Neuronal stem cell (in vitro differentiated cells): ENCODE data around the gene PABPN1. TPM values are rescaled to one million over a fixed set of nuclear protein-coding genes. Genes with fewer than 3 reads are reported as not detected.
A peak's percentile ranks its signal among the peaks of the same experiment; 100 is the strongest.

Experiments used
- DNase-seq: peaks from one replicate; pipeline ENCODE4 v3.0.0-alpha.2; 2013; ENCODE audit warnings: low spot score
- H2AFZ ChIP-seq: one replicate; pipeline ENCODE4 v1.6.1; 2013; ENCODE audit warnings: mild to moderate bottlenecking, low read length, inconsistent platforms
- H2AK5ac ChIP-seq: 2 replicates; pipeline ENCODE4 v1.6.1; 2013; ENCODE audit warnings: low read depth, mild to moderate bottlenecking, inconsistent platforms, low read length, moderate library complexity, mixed read lengths
- H2BK120ac ChIP-seq: 2 replicates; pipeline ENCODE4 v1.6.1; 2013; ENCODE audit warnings: low read depth, mild to moderate bottlenecking, inconsistent platforms, low read length, moderate library complexity, mixed read lengths
- H2BK12ac ChIP-seq: one replicate; pipeline ENCODE4 v1.6.1; 2013; ENCODE audit warnings: low read length, inconsistent platforms
- H2BK15ac ChIP-seq: 2 replicates; pipeline ENCODE4 v1.6.1; 2013; ENCODE audit warnings: mild to moderate bottlenecking, low read length, inconsistent platforms, mixed read lengths
- H2BK5ac ChIP-seq: one replicate; pipeline ENCODE4 v1.6.1; 2013; ENCODE audit warnings: inconsistent platforms, mild to moderate bottlenecking, low read length, moderate library complexity
- H3K14ac ChIP-seq: one replicate; pipeline ENCODE4 v1.6.1; 2013; ENCODE audit warnings: low read length, inconsistent platforms
- H3K18ac ChIP-seq: 2 replicates; pipeline ENCODE4 v1.6.1; 2013; ENCODE audit warnings: low read length, inconsistent platforms
- H3K23ac ChIP-seq: 2 replicates; pipeline ENCODE4 v1.6.1; 2013; ENCODE audit warnings: low read depth, mild to moderate bottlenecking, mixed read lengths, low read length, inconsistent platforms; ENCODE audit not compliant: poor library complexity
- H3K27ac ChIP-seq: replicated peaks from 3 replicates; pipeline ENCODE4 v1.5.1; 2013; ENCODE audit warnings: low read length, inconsistent platforms
- H3K27me3 ChIP-seq, 3 experiments: 2 replicates each; pipeline ENCODE4 v1.6.1; 2013; ENCODE audit warnings: low read length in 3 of 3, mild to moderate bottlenecking in 2 of 3, inconsistent platforms in 1 of 3, low read depth in 1 of 3, mixed read lengths in 1 of 3, moderate library complexity in 1 of 3; ENCODE audit not compliant: control insufficient read depth in 3 of 3, insufficient read depth in 3 of 3
- H3K36me3 ChIP-seq, 2 donors: replicated peaks in 1 of 2; 2 replicates each; pipeline ENCODE4 v1.6.1; 2013; ENCODE audit warnings: low read length in 2 of 2; ENCODE audit not compliant: control insufficient read depth in 2 of 2, insufficient read depth in 2 of 2
- H3K4ac ChIP-seq: 2 replicates; pipeline ENCODE4 v1.6.1; 2013; ENCODE audit warnings: inconsistent platforms, mild to moderate bottlenecking, low read length, moderate library complexity
- H3K4me1 ChIP-seq, 2 donors: 1 replicate in 1 of 2; 2 replicates in 1 of 2; pipeline ENCODE4 v1.6.1; 2013; ENCODE audit warnings: low read length in 2 of 2, low read depth in 1 of 2; ENCODE audit not compliant: control insufficient read depth in 2 of 2, insufficient read depth in 1 of 2
- H3K4me2 ChIP-seq: one replicate; pipeline ENCODE4 v1.6.1; 2013; ENCODE audit warnings: mild to moderate bottlenecking, low read length, inconsistent platforms; ENCODE audit not compliant: insufficient read depth, poor library complexity, severe bottlenecking
- H3K4me3 ChIP-seq, 2 donors: 2 replicates each; pipeline ENCODE4 v1.5.1; 2013; ENCODE audit warnings: low read length in 2 of 2, mild to moderate bottlenecking in 2 of 2, inconsistent platforms in 1 of 2, moderate library complexity in 1 of 2
- H3K79me1 ChIP-seq: one replicate; pipeline ENCODE4 v1.6.1; 2013; ENCODE audit warnings: low read depth, mild to moderate bottlenecking, inconsistent platforms, low read length, moderate library complexity
- H3K9ac ChIP-seq: one replicate; pipeline ENCODE4 v1.6.1; 2013; ENCODE audit warnings: mild to moderate bottlenecking, low read depth, low read length, inconsistent platforms; ENCODE audit not compliant: poor library complexity
- H3K9me3 ChIP-seq, 2 donors: replicated peaks in 1 of 2; 2 replicates each; pipeline versions ENCODE3 to v1.6.1; 2013; ENCODE audit warnings: low read length in 2 of 2, mild to moderate bottlenecking in 2 of 2, inconsistent platforms in 1 of 2, low read depth in 1 of 2, mixed read lengths in 1 of 2, moderate library complexity in 1 of 2; ENCODE audit not compliant: control insufficient read depth in 2 of 2, insufficient read depth in 1 of 2
- H4K8ac ChIP-seq: one replicate; pipeline ENCODE4 v1.6.1; 2013; ENCODE audit warnings: low read depth, mild to moderate bottlenecking, inconsistent platforms, low read length, moderate library complexity
- H4K91ac ChIP-seq: one replicate; pipeline ENCODE4 v1.6.1; 2013; ENCODE audit warnings: low read length, low read depth, mild to moderate bottlenecking, inconsistent platforms; ENCODE audit not compliant: poor library complexity
- WGBS, 2 donors: extraction: QIAGEN DNeasy Blood & Tissue Kit; methylation state at CpG; one replicate each; pipeline ENCODE4 v1.1.7; 2013; ENCODE audit warnings: missing lambda C conversion rate in 2 of 2, mixed read lengths in 1 of 2; ENCODE audit not compliant: insufficient read length in 2 of 2, insufficient replicate concordance in 1 of 2; ENCODE audit errors: extremely low coverage in 2 of 2; 5-methylcytosine and 5-hydroxymethylcytosine counted together
- polyA plus RNA-seq, 2 experiments: library from polyadenylated mRNA; stranded (reverse); fragments of 200-250 nt; gene quantifications; one replicate each; pipeline ENCODE4 v1.2.3, GENCODE V29; 2013

PABPN1 gene, protein sequence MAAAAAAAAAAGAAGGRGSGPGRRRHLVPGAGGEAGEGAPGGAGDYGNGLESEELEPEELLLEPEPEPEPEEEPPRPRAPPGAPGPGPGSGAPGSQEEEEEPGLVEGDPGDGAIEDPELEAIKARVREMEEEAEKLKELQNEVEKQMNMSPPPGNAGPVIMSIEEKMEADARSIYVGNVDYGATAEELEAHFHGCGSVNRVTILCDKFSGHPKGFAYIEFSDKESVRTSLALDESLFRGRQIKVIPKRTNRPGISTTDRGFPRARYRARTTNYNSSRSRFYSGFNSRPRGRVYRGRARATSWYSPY
- 311 TPM for polyA plus RNA-seq (2013, experiment 1 of 2)
- polyA plus RNA-seq (2013, experiment 2 of 2): 303 TPM

DNA sequence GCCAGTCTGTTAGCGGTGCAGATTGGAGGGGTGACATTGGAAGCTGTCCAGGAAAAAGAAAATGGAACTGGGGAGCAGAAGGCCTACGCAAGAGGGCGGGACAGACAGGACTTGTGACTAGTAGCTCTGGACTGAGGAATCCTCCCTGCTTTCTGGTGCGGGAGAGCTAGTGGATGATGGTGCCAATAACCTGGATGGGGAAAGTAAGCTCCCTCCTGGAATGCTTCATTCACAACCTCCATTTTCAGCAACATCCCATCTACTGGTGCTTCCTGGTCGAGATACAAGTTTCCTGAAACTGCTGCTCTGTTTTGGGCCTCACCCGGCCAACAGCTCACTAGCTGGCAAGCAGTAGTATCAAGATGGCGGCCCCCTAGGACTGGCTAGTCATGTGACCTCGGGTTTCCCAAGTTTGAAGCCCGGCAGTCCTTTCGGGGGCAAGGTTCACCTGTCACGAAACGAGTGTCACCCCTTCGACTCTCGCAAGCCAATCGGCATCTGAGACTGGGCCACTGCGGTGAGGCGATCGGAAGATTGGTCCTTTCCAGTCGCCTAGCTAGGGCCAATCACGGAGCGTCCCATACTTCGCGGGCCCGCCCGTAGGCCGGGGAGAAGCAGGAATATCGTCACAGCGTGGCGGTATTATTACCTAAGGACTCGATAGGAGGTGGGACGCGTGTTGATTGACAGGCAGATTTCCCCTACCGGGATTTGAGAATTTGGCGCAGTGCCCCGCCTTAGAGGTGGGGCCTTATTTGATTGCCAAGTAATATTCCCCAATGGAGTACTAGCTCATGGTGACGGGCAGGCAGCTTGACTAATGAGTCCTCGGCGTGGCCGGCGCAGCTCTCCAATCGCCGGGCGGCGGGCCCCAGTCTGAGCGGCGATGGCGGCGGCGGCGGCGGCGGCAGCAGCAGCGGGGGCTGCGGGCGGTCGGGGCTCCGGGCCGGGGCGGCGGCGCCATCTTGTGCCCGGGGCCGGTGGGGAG is at the start of gene PABPN1:
PABPN1 (plus strand) TSS at position 874 of the 988 bp plus-strand sequence; CDS start at position 887, 13 bp downstream.
- Histone ChIP-seq H4K91ac (peak within 1 kb of the TSS; percentile 3), H2BK5ac (peak within 1 kb of the TSS; percentile 79), H3K27me3 (no peaks in the 10 kb centered on the region), H3K9ac (peak within 1 kb of the TSS; percentile 95), H3K14ac (peak within 1 kb of the TSS; percentile 31), H2AK5ac (peak within 1 kb of the TSS; percentile 97), H3K4me3 (peak within 1 kb of the TSS; percentile 84 to 88), H2BK12ac (no peak within 1 kb of the TSS), H3K36me3 (peaks cover 25 to 51% of the 10 kb centered on the region in 2 donors), H2BK15ac (peak within 1 kb of the TSS; percentile 5), H3K18ac (peak within 1 kb of the TSS; percentile 97), H3K4ac (peak within 1 kb of the TSS; percentile 72), H3K79me1 (peaks cover 7% of the 10 kb centered on the region), H3K4me1 (peaks cover 11 to 14% of the 10 kb centered on the region in 2 donors), H4K8ac (peak within 1 kb of the TSS; percentile 99), H2BK120ac (no peak within 1 kb of the TSS), H3K4me2 (peak within 1 kb of the TSS; percentile 61), H3K27ac (peak within 1 kb of the TSS; percentile 89), H3K23ac (peak within 1 kb of the TSS; percentile 10), H2AFZ (peak within 1 kb of the TSS; percentile 60), H3K9me3 (no peaks in the 10 kb centered on the region)
- no CpG with 5 or more reads among the region's 63 CpGs for WGBS, 2 donors
- DNase-seq: peak; percentile 100

DNA sequence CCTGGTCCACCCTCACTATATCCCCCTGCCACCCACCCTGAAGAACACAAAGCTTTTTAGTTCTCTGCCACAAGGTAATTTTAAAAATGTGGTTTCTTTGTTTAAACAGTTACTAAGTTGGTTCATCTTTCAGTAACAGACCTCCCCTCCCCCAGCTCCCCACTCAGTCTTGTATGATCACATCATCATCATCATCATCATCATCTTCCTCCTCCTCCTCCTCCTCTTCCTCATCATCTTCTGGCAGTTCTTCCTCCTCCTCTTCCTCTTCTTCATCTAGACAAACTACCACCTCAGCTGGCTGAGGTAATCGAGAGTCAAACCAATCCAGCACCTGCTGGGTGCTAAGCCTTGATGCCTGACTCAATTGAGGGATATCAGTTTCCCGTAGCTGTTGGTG is 45.8 kb upstream of the PABPN1 start:
- H3K4me3 ChIP-seq: no peak overlapping the region
- no CpG with 5 or more reads among the region's 2 CpGs for WGBS, 2 donors
- H3K27ac ChIP-seq: no peak overlapping the region
- H2BK120ac ChIP-seq: no peak overlapping the region
- H2BK5ac ChIP-seq: no peak overlapping the region
- no peak overlapping the region for H3K4me2 ChIP-seq
- H2AK5ac ChIP-seq: no peak overlapping the region
- H3K18ac ChIP-seq: no peak overlapping the region
- no peak overlapping the region for H3K4ac ChIP-seq
- no peak overlapping the region for H2BK12ac ChIP-seq
- no peak for DNase-seq
- no peaks in the 10 kb centered on the region for H3K27me3 ChIP-seq
- no peak overlapping the region for H3K9ac ChIP-seq
- H4K8ac ChIP-seq: peak overlapping the region; percentile 20
- H3K79me1 ChIP-seq: no peaks in the 10 kb centered on the region
- no peak overlapping the region for H2AFZ ChIP-seq
- no peak overlapping the region for H3K23ac ChIP-seq
- H3K36me3 ChIP-seq: peaks cover 16 to 28% of the 10 kb centered on the region in 2 donors
- peaks cover 8% of the 10 kb centered on the region in 2 donors for H3K4me1 ChIP-seq
- peaks cover 9 to 14% of the 10 kb centered on the region in 2 donors for H3K9me3 ChIP-seq
- H2BK15ac ChIP-seq: no peak overlapping the region
- H4K91ac ChIP-seq: no peak overlapping the region
- no peak overlapping the region for H3K14ac ChIP-seq

DNA sequence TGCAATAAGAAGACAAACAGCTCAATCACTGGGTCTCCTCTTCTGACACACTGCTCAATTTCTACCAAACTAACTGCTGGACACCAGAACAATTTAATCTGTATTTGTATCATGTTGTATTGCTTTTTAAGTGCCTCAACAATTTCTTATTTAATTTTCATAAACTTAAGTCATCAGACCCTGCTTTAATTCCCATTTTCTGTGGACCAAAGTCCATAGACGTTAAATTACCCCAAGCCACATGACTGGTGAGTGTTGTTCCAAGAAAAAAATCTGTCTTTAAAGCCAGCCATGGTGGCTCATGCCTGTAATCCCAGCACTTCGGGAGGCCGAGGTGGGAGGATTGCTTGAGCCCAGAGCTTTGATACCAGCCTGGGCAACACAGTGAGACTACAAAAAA is 44.1 kb upstream of the PABPN1 start:
- no peak for DNase-seq
- H3K4ac ChIP-seq: no peak overlapping the region
- no peak overlapping the region for H2BK120ac ChIP-seq
- H3K27ac ChIP-seq: no peak overlapping the region
- H3K27me3 ChIP-seq: no peaks in the 10 kb centered on the region
- no peak overlapping the region for H3K4me2 ChIP-seq
- H3K23ac ChIP-seq: no peak overlapping the region
- no CpG with 5 or more reads among the region's 3 CpGs for WGBS, 2 donors
- peaks cover 20 to 33% of the 10 kb centered on the region in 2 donors for H3K36me3 ChIP-seq
- H3K4me3 ChIP-seq: no peak overlapping the region
- H2AK5ac ChIP-seq: no peak overlapping the region
- peaks cover 9 to 14% of the 10 kb centered on the region in 2 donors for H3K9me3 ChIP-seq
- H2BK12ac ChIP-seq: no peak overlapping the region
- H2AFZ ChIP-seq: no peak overlapping the region
- H3K18ac ChIP-seq: no peak overlapping the region
- H3K4me1 ChIP-seq: peaks cover 8 to 11% of the 10 kb centered on the region in 2 donors
- no peak overlapping the region for H2BK15ac ChIP-seq
- H2BK5ac ChIP-seq: no peak overlapping the region
- H3K79me1 ChIP-seq: peaks cover 2% of the 10 kb centered on the region
- H3K14ac ChIP-seq: no peak overlapping the region
- H3K9ac ChIP-seq: no peak overlapping the region
- no peak overlapping the region for H4K8ac ChIP-seq
- no peak overlapping the region for H4K91ac ChIP-seq
